Adrenal gland (tissue), 5 donors: ENCODE measurements around the gene NBL1.

Experiments used
- POLR2A ChIP-seq, 2 donors: fragments of 450-650 bp; IDR thresholded peaks; one replicate each; pipeline ENCODE4 v1.6.1; 2017; ENCODE audit warnings: antibody characterized with exemption in 2 of 2, mild to moderate bottlenecking in 2 of 2, moderate library complexity in 1 of 2
- TF ChIP-seq, protein P1 (sequence below), 6 experiments: fragments of 450-650 bp in 4 of 6; fragments of 200-600 bp in 2 of 6; sonication (generic) in 1 of 6; IDR thresholded peaks; 1 replicate in 5 of 6; 2 replicates in 1 of 6; pipeline versions ENCODE4 v1.5.1 to v1.8.0; 2016 to 2021; ENCODE audit warnings: antibody characterized with exemption in 6 of 6, mild to moderate bottlenecking in 2 of 6, moderate library complexity in 1 of 6
- donor health status: DM: no; HTN: no; CAD: no.

DNA sequence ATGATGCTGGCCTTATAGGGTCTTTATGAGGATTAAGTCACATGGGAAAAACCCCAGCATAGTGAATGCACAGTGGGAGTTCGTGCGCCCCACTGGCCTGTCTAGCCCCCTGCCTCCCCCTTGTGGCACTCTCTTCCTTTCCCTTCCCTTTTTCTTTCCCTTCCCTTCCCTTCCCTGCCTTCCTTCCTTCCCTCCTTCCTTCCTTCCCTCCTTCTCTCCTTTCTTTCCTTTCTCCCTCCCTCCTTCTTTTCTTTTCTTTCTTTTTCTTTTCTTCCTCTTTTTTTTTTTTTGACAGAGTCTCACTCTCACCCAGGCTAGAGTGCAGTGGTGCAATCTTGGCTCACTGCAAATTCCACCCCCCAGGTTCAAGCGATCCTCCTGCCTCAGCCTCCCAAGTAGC, 59.2 kb downstream of the NBL1 start:
- TF ChIP-seq, protein P1, sequence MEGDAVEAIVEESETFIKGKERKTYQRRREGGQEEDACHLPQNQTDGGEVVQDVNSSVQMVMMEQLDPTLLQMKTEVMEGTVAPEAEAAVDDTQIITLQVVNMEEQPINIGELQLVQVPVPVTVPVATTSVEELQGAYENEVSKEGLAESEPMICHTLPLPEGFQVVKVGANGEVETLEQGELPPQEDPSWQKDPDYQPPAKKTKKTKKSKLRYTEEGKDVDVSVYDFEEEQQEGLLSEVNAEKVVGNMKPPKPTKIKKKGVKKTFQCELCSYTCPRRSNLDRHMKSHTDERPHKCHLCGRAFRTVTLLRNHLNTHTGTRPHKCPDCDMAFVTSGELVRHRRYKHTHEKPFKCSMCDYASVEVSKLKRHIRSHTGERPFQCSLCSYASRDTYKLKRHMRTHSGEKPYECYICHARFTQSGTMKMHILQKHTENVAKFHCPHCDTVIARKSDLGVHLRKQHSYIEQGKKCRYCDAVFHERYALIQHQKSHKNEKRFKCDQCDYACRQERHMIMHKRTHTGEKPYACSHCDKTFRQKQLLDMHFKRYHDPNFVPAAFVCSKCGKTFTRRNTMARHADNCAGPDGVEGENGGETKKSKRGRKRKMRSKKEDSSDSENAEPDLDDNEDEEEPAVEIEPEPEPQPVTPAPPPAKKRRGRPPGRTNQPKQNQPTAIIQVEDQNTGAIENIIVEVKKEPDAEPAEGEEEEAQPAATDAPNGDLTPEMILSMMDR (IDR thresholded peaks at IDR 0.05), result no peak
- no peak for TF ChIP-seq POLR2A (IDR thresholded peaks at IDR 0.05)
